Medulla oblongata (tissue), 1 donor: Measurements from ENCODE around the gene ASIC4.
A peak's percentile ranks its signal among the peaks of the same experiment; 100 is the strongest.

ENCODE experiments used
- DNase-seq: peaks from one replicate; pipeline ENCODE4 v3.0.0-alpha.2; 2015; ENCODE audit errors: extremely low spot score

The ASIC4 gene

GRCh38 chr2:219498280-219499057 is 15.8 kb upstream of the ASIC4 start, which contains the start of gene GMPPA:
TSS of gene GMPPA (plus strand) at chr2:219498891. CDS start at chr2:219499976, 1,085 bp downstream.
- DNase-seq = peak; percentile 98

- DNase-seq = no peak
These were observed 15.3 kb upstream of the ASIC4 start for GRCh38 chr2:219499058-219499307.

GRCh38 chr2:219499555-219499954 is 14.7 kb upstream of the ASIC4 start:
- no peak for DNase-seq

GRCh38 chr2:219500135-219500534 is 14.1 kb upstream of the ASIC4 start:
- DNase-seq = no peak

- no peak for DNase-seq
These were observed 12.4 kb upstream of the ASIC4 start for GRCh38 chr2:219501849-219502248.

GRCh38 chr2:219502618-219503017 is 11.7 kb upstream of the ASIC4 start:
- no peak for DNase-seq

- no peak for DNase-seq
These were observed 8.7 kb upstream of the ASIC4 start for GRCh38 chr2:219505585-219505984.

- no peak for DNase-seq
These were observed 8.0 kb upstream of the ASIC4 start for GRCh38 chr2:219506153-219506801.

- DNase-seq = peak; percentile 40
These were observed 7.3 kb upstream of the ASIC4 start for GRCh38 chr2:219506802-219507526.

- DNase-seq = no peak
These were observed 6.5 kb upstream of the ASIC4 start for GRCh38 chr2:219507581-219508443.

- no peak for DNase-seq
These were observed 5.9 kb upstream of the ASIC4 start for GRCh38 chr2:219508444-219508734.

- DNase-seq = no peak
These were observed 5.1 kb upstream of the ASIC4 start for GRCh38 chr2:219508971-219509779.

GRCh38 chr2:219509780-219510511 is 4.3 kb upstream of the ASIC4 start:
- peak; percentile 73 for DNase-seq

GRCh38 chr2:219510512-219511135 is 3.7 kb upstream of the ASIC4 start:
- no peak for DNase-seq

- DNase-seq = no peak
These were observed 2.5 kb upstream of the ASIC4 start for GRCh38 chr2:219511547-219512325.

GRCh38 chr2:219512524-219513216 is 1.6 kb upstream of the ASIC4 start:
- DNase-seq = no peak

- DNase-seq = no peak
These were observed 495 bp upstream of the ASIC4 start for GRCh38 chr2:219513787-219514186.

GRCh38 chr2:219514836-219515235 is 554 bp downstream of the ASIC4 start:
- no peak for DNase-seq
